Mesendoderm (in vitro differentiated cells): ENCODE data around the gene GALNTL6.

ENCODE experiments used
- DNase-seq: peaks from one replicate; pipeline ENCODE4 v3.0.0; 2013
- H2AK5ac ChIP-seq: 2 replicates; pipeline ENCODE4 v1.6.1; 2013; ENCODE audit warnings: low read length, inconsistent platforms
- H2BK120ac ChIP-seq: 2 replicates; pipeline ENCODE4 v1.6.1; 2013; ENCODE audit warnings: low read depth, mild to moderate bottlenecking, low read length, moderate library complexity, mixed read lengths
- H2BK15ac ChIP-seq: replicated peaks from 2 replicates; pipeline ENCODE4 v1.6.1; 2013; ENCODE audit warnings: low read depth, mild to moderate bottlenecking, moderate library complexity
- H2BK5ac ChIP-seq: 2 replicates; pipeline ENCODE4 v1.6.1; 2013; ENCODE audit warnings: low read length, inconsistent platforms
- H3K18ac ChIP-seq: 2 replicates; pipeline ENCODE4 v1.6.1; 2013; ENCODE audit warnings: mild to moderate bottlenecking, low read length, mixed read lengths
- H3K23ac ChIP-seq: one replicate; pipeline ENCODE4 v1.6.1; 2013; ENCODE audit warnings: low read length
- H3K27ac ChIP-seq: 2 replicates; pipeline ENCODE4 v1.5.1; 2013; ENCODE audit warnings: low read depth, mild to moderate bottlenecking, inconsistent platforms, low read length, moderate library complexity
- H3K27me3 ChIP-seq: 2 replicates; pipeline ENCODE4 v1.6.1; 2013; ENCODE audit warnings: low read length, control low read depth, mild to moderate bottlenecking, inconsistent platforms; ENCODE audit not compliant: insufficient read depth, poor library complexity
- H3K36me3 ChIP-seq: 2 replicates; pipeline ENCODE4 v1.6.1; 2013; ENCODE audit warnings: low read length, inconsistent platforms; ENCODE audit not compliant: control insufficient read depth, insufficient read depth
- H3K4ac ChIP-seq: one replicate; pipeline ENCODE4 v1.6.1; 2013; ENCODE audit warnings: low read depth, mild to moderate bottlenecking, low read length, moderate library complexity
- H3K4me1 ChIP-seq: 2 replicates; pipeline ENCODE4 v1.6.1; 2013; ENCODE audit warnings: low read depth, low read length, inconsistent platforms; ENCODE audit not compliant: control insufficient read depth
- H3K4me2 ChIP-seq: 2 replicates; pipeline ENCODE4 v1.6.1; 2013; ENCODE audit warnings: low read length
- H3K4me3 ChIP-seq: 2 replicates; pipeline ENCODE4 v1.5.1; 2013; ENCODE audit warnings: mild to moderate bottlenecking, low read length
- H3K56ac ChIP-seq: one replicate; pipeline ENCODE4 v1.6.1; 2013; ENCODE audit warnings: low read length
- H3K79me1 ChIP-seq: 2 replicates; pipeline ENCODE4 v1.6.1; 2013; ENCODE audit warnings: low read length, inconsistent platforms
- H3K79me2 ChIP-seq: 2 replicates; pipeline ENCODE4 v1.6.1; 2013; ENCODE audit warnings: mild to moderate bottlenecking, low read length; ENCODE audit not compliant: control insufficient read depth, insufficient read depth
- H3K9ac ChIP-seq: 2 replicates; pipeline ENCODE4 v1.6.1; 2013; ENCODE audit warnings: low read length, inconsistent platforms
- H4K5ac ChIP-seq: one replicate; pipeline ENCODE4 v1.6.1; 2013; ENCODE audit warnings: low read length
- H4K8ac ChIP-seq: one replicate; pipeline ENCODE4 v1.6.1; 2013; ENCODE audit warnings: low read depth, mild to moderate bottlenecking, control low read depth, low read length, moderate library complexity
- WGBS: extraction: QIAGEN DNeasy Blood & Tissue Kit; methylation state at CpG from one replicate; pipeline ENCODE4 v1.1.7; 2013; ENCODE audit warnings: low lambda C conversion rate, missing lambda C conversion rate; ENCODE audit not compliant: insufficient coverage; ENCODE audit errors: extremely low coverage; 5-methylcytosine and 5-hydroxymethylcytosine counted together

Gene GALNTL6

GRCh38 chr4:172009446-172010230, 196.4 kb downstream of the GALNTL6 start:
- no peaks in the 10 kb centered on the region for H3K79me1 ChIP-seq
- H2BK120ac ChIP-seq = no peak overlapping the region
- H4K8ac ChIP-seq = no peak overlapping the region
- WGBS = no CpG with 5 or more reads among the region's 3 CpGs
- no peak overlapping the region for H3K4me2 ChIP-seq
- H3K4me1 ChIP-seq = no peaks in the 10 kb centered on the region
- H3K18ac ChIP-seq = no peak overlapping the region
- no peak overlapping the region for H3K4me3 ChIP-seq
- H3K36me3 ChIP-seq = no peaks in the 10 kb centered on the region
- DNase-seq = no peak
- no peak overlapping the region for H3K23ac ChIP-seq
- H3K9ac ChIP-seq = no peak overlapping the region
- no peaks in the 10 kb centered on the region for H3K27me3 ChIP-seq
- H3K4ac ChIP-seq = no peak overlapping the region
- no peaks in the 10 kb centered on the region for H3K79me2 ChIP-seq
- H2BK15ac ChIP-seq = no peak overlapping the region
- H3K27ac ChIP-seq = no peak overlapping the region
- H2AK5ac ChIP-seq = no peak overlapping the region
- no peak overlapping the region for H3K56ac ChIP-seq
- no peak overlapping the region for H4K5ac ChIP-seq
- no peak overlapping the region for H2BK5ac ChIP-seq

GRCh38 chr4:172011196-172011595, 198.0 kb downstream of the GALNTL6 start:
- Histone ChIP-seq H4K8ac (no peak overlapping the region), H3K27ac (no peak overlapping the region)

GRCh38 chr4:172018358-172018757, 205.2 kb downstream of the GALNTL6 start:
- H2BK15ac ChIP-seq = no peak overlapping the region
- H3K36me3 ChIP-seq = no peaks in the 10 kb centered on the region
- no peaks in the 10 kb centered on the region for H3K79me2 ChIP-seq
- WGBS = no CpG with 5 or more reads among the region's 1 CpG
- no peak overlapping the region for H2BK120ac ChIP-seq
- H2BK5ac ChIP-seq = no peak overlapping the region
- no peak overlapping the region for H4K5ac ChIP-seq
- no peak overlapping the region for H2AK5ac ChIP-seq
- H3K23ac ChIP-seq = no peak overlapping the region
- H3K79me1 ChIP-seq = no peaks in the 10 kb centered on the region
- no peak overlapping the region for H3K27ac ChIP-seq
- H4K8ac ChIP-seq = no peak overlapping the region
- no peaks in the 10 kb centered on the region for H3K4me1 ChIP-seq
- no peak overlapping the region for H3K4me3 ChIP-seq
- no peak overlapping the region for H3K4ac ChIP-seq
- no peak overlapping the region for H3K18ac ChIP-seq
- H3K4me2 ChIP-seq = no peak overlapping the region
- H3K9ac ChIP-seq = no peak overlapping the region
- no peaks in the 10 kb centered on the region for H3K27me3 ChIP-seq
- no peak overlapping the region for H3K56ac ChIP-seq
- DNase-seq = no peak

More at GRCh38 chr4:172011196-172011595, 198.0 kb downstream of the GALNTL6 start:
- H3K9ac ChIP-seq = no peak overlapping the region
- H2BK120ac ChIP-seq = no peak overlapping the region
- no peak for DNase-seq
- H4K5ac ChIP-seq = no peak overlapping the region
- H3K79me1 ChIP-seq = no peaks in the 10 kb centered on the region
- H2BK15ac ChIP-seq = no peak overlapping the region
- no peak overlapping the region for H2BK5ac ChIP-seq
- no peak overlapping the region for H3K4me2 ChIP-seq
- no CpG with 5 or more reads among the region's 1 CpG for WGBS
- H3K23ac ChIP-seq = no peak overlapping the region
- H3K4me3 ChIP-seq = no peak overlapping the region
- no peaks in the 10 kb centered on the region for H3K4me1 ChIP-seq
- no peak overlapping the region for H3K56ac ChIP-seq
- no peaks in the 10 kb centered on the region for H3K27me3 ChIP-seq
- H2AK5ac ChIP-seq = no peak overlapping the region
- H3K36me3 ChIP-seq = no peaks in the 10 kb centered on the region
- H3K18ac ChIP-seq = no peak overlapping the region
- no peak overlapping the region for H3K4ac ChIP-seq
- H3K79me2 ChIP-seq = no peaks in the 10 kb centered on the region

- no peak overlapping the region for H2BK15ac ChIP-seq
- H3K18ac ChIP-seq = no peak overlapping the region
- H4K8ac ChIP-seq = no peak overlapping the region
- H2BK5ac ChIP-seq = no peak overlapping the region
- H2BK120ac ChIP-seq = no peak overlapping the region
- DNase-seq = no peak
- H2AK5ac ChIP-seq = no peak overlapping the region
- H3K36me3 ChIP-seq = no peaks in the 10 kb centered on the region
- H3K56ac ChIP-seq = no peak overlapping the region
- no peak overlapping the region for H3K27ac ChIP-seq
- H3K4me2 ChIP-seq = no peak overlapping the region
- WGBS = no CpG with 5 or more reads among the region's 2 CpGs
- H3K27me3 ChIP-seq = no peaks in the 10 kb centered on the region
- H3K9ac ChIP-seq = no peak overlapping the region
- H3K4me3 ChIP-seq = no peak overlapping the region
- H4K5ac ChIP-seq = no peak overlapping the region
- no peaks in the 10 kb centered on the region for H3K4me1 ChIP-seq
- no peaks in the 10 kb centered on the region for H3K79me1 ChIP-seq
- no peak overlapping the region for H3K23ac ChIP-seq
- H3K79me2 ChIP-seq = no peaks in the 10 kb centered on the region
- no peak overlapping the region for H3K4ac ChIP-seq
These were observed 222.4 kb downstream of the GALNTL6 start for GRCh38 chr4:172035562-172035961.

- Histone ChIP-seq H3K18ac (no peak overlapping the region), H4K5ac (no peak overlapping the region), H3K23ac (no peak overlapping the region), H3K4me2 (no peak overlapping the region), H2BK5ac (no peak overlapping the region), H4K8ac (no peak overlapping the region), H3K56ac (no peak overlapping the region), H3K27ac (no peak overlapping the region), H3K9ac (no peak overlapping the region), H3K4me3 (no peak overlapping the region), H2BK120ac (no peak overlapping the region), H2BK15ac (no peak overlapping the region), H3K27me3 (no peaks in the 10 kb centered on the region), H3K4me1 (no peaks in the 10 kb centered on the region), H3K79me2 (no peaks in the 10 kb centered on the region), H3K4ac (no peak overlapping the region), H3K79me1 (no peaks in the 10 kb centered on the region), H3K36me3 (no peaks in the 10 kb centered on the region), H2AK5ac (no peak overlapping the region)
- DNase-seq = no peak
These were observed 227.6 kb downstream of the GALNTL6 start for GRCh38 chr4:172040766-172041165.

- no CpG with 5 or more reads among the region's 3 CpGs for WGBS
- DNase-seq = no peak
- Histone ChIP-seq H3K23ac (no peak overlapping the region), H3K9ac (no peak overlapping the region), H3K18ac (no peak overlapping the region), H3K36me3 (no peaks in the 10 kb centered on the region), H2BK5ac (no peak overlapping the region), H2BK15ac (no peak overlapping the region), H3K79me1 (no peaks in the 10 kb centered on the region), H3K4me1 (no peaks in the 10 kb centered on the region), H3K79me2 (no peaks in the 10 kb centered on the region), H3K27me3 (no peaks in the 10 kb centered on the region), H2AK5ac (no peak overlapping the region), H4K8ac (no peak overlapping the region), H4K5ac (no peak overlapping the region), H3K4ac (no peak overlapping the region), H2BK120ac (no peak overlapping the region), H3K27ac (no peak overlapping the region), H3K56ac (no peak overlapping the region), H3K4me3 (no peak overlapping the region), H3K4me2 (no peak overlapping the region)
These were observed 229.5 kb downstream of the GALNTL6 start for GRCh38 chr4:172042714-172043114.
